Subcutaneous preadipocyte (primary cell): Measurements from ENCODE around the gene FBXO36. TPM values are rescaled to one million over a fixed set of nuclear protein-coding genes. Genes with fewer than 3 reads are reported as not detected.

Source experiments
- small RNA-seq: library from RNA; depleted of rRNA; stranded (forward); fragments of <200 nt; gene quantifications from one replicate; pipeline ENCODE3, GENCODE V24; 2012
- total RNA-seq: library from RNA; depleted of rRNA; stranded (reverse); fragments of >200 nt; gene quantifications from 2 replicates; pipeline ENCODE4 v1.2.3, GENCODE V29; 2012

The FBXO36 gene
- 2.9 and 3.3 TPM in 2 replicates for total RNA-seq

GRCh38 chr2:229922449-229923386 lies at the start of gene FBXO36:
FBXO36 (plus strand) TSS chr2:229922503; CDS start chr2:229922514, 11 bp downstream.

GRCh38 chr2:229921892-229922448 lies 333 bp upstream of the FBXO36 start, which contains the start of gene TRIP12:
TRIP12 (minus strand) TSS chr2:229922009; CDS start chr2:229880079, 41,930 bp downstream.

Small RNAs within 50 kb of the gene (small RNA-seq; reads per million reads assigned to genes)
- gene RNU6-1027P, result not detected
- 0.08 reads per million for gene RNU6-613P
- not detected for gene RNU6-964P
- gene RNY4P19, result not detected

Other genes with a start within 250 kb of the FBXO36 start
- 0.73 and 3.1 TPM in 2 replicates for gene DNER, start 207.9 kb upstream of the FBXO36 start, total RNA-seq
- gene TRIP12, start 494 bp upstream of the FBXO36 start, total RNA-seq, result 205 and 247 TPM in 2 replicates
- gene SLC16A14, start 146.4 kb downstream of the FBXO36 start, total RNA-seq, result under 0.01 and 0.20 TPM in 2 replicates